GM19468 (cell line): ENCODE results near the gene LAMA3.

ENCODE experiments used
- ATAC-seq: cut with Tn5 transposase; IDR thresholded peaks from one replicate; pipeline ENCODE4 v1.9.1; 2021; ENCODE audit warnings: mild to moderate bottlenecking, moderate library complexity, moderate number of reproducible peaks; ENCODE audit not compliant: unreplicated experiment; ENCODE audit errors: extremely low read depth

The LAMA3 gene

DNA sequence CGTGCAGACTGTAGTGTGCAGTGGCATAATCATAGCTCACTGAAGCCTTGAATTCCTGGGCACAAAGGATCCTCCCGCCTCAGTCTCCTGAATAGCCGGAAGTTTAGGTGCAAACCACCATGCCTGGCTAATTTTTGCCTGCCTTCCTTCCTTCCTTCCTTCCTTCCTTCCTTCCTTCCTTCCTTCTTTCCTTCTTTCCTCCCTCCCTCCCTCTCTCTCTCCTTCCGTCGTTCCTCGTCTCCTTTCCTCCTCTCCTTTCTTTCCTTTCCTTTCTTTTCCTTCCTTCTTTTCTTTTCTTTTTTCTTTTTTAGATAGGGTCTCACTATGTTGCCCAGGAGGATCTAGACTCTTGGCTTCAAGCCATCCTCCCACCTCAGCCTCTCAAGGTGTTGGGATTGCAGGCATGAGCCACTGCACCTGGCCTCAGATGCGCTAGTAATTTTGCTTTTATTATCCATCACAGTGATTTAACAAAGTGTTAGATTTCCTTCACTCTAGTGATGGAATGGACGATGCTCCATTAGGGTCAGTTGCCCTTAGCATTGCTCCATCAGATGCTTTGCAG, 20.0 kb upstream of the LAMA3 start:
- no peak for ATAC-seq

DNA sequence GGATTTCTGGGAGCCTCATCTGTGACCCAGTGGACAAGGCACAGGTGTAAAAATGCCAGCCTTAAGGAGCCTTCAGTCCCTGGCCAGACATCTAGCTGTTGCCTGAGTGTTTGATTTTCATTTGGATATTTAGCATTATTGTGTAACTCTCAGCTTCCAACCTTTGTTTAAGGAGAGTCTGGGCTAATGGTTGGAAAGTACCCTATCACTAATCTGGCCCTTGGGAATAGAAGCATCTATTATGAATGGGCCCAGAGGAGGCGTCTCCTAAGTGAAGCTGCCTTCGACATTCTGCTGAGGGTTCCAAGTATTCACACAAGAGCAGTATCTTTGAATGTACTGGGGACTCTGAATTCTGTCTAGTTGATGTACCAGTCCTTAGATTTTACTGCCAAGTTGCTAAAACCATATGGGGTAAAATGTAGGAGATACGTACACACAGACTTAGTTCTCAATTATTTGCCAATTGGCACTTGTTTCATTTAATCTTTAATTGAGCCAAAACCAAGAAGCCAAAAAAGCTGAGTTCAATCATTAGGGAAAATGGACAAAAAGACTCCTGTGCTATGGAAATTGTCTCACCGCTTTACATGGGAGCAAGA, 19.3 kb upstream of the LAMA3 start:
- no peak for ATAC-seq

DNA sequence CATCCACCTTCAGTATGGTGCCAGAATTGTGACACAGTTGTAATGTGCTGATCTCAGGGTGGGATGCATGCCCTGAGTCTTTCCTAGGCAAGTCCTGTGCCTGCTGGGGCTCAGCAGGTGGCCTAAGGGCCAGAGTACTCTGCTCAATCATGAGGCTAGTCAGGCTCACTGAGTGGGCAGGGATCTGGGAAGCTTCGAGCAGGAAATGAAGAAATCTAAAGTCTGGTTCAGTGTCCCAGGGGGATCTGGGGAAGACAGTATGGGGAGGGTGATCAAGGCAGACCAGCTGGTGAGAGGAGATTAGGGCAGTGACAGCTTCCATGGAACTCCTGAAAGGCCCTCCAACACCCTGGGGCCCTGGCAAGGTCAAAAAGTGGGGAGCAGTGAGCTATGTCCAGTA, 17.7 kb upstream of the LAMA3 start:
- no peak for ATAC-seq

DNA sequence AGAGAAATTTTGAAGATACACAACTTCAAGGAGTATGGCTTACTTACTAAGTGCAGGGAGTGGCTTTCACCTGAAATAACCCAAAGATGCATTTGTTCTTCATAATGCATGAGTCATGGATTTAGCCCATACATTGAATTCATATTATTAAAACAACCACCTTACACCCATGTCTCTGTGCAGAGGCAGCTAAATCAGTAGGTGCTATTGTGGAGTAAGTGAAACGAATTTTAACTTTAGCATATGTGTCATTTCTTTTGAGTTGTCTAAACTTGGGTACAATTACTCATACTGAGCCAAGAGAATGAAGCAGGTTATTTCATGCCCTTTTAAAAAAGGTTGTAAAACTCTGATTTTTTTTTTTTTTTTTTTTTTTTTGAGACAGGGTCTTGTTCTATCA, 15.5 kb upstream of the LAMA3 start:
- no peak for ATAC-seq

DNA sequence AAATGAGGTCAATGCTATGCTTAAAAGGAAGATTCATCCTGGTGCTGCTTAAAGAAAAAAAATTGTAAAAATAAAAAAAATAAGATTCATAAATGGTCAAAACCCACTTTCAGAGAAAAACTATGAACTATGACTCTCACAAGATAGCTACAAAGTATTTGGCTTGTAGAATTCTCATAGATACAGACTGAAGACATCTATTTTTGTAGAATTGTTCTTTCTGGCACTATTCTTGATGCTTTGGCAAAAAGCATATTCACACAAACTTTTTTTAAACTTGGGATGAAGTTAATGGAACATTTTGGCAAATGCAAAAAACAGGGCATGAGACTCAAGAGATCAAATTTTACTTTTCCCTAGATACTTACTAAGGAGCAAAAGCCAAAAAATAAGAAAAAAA, 14.0 kb upstream of the LAMA3 start:
- ATAC-seq, result no peak

DNA sequence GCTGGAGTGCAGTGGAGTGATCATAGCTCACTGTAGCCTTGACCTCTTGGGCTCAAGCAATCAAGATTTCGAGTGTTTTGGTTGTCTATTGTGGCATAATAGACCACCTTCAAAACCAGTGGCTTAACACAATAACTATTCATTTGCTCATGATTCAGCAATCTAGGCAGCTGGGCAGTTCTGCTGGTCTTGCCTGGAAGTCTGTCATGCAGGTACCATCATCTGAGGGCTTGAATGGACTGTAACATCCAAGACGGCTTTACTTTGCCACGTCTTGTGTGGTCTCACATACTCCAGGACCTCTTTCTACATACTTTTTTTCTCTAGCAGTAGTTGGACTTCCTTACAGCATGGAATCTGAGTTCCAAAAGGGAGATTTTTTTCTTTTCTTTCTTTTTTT, 13.4 kb upstream of the LAMA3 start:
- ATAC-seq, result no peak

DNA sequence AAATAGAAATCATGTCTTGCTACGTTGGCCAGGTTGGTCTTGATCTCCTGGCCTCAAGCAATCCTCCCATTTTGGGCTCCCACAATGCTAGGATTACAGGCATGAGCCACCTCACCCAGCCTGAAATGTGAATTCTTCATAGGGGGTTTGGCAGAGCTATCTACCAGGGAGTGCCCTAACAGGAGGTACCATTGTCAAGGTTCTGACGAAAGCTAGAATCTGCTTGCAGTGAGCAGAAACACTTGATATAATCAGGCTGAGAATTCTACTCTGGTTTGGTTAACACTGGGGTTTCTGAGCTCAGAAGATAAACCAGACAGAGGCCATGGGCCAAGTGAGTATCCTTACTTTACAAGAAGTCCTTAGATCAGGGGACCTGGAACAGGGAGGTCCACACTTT, 7.2 kb upstream of the LAMA3 start:
- no peak for ATAC-seq

DNA sequence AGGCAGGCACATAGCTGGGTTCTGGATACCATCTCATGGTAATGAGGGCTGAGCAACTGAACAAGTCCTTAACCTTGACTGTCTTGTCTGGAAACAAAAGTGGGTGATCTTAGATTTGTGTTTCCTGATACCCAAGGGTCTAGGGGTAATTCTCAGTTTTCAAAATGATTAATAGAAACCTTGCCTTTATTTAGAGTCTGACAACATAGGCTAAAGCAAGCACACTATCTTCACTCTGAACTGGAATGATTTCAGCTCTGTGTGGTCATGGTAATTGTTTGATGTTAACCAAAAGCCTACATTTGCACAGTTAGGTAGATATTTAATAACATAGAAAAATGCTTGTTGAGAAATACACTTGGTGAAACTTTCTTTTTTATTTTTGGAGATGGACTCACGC, 6.8 kb upstream of the LAMA3 start:
- peak; percentile 48 for ATAC-seq

DNA sequence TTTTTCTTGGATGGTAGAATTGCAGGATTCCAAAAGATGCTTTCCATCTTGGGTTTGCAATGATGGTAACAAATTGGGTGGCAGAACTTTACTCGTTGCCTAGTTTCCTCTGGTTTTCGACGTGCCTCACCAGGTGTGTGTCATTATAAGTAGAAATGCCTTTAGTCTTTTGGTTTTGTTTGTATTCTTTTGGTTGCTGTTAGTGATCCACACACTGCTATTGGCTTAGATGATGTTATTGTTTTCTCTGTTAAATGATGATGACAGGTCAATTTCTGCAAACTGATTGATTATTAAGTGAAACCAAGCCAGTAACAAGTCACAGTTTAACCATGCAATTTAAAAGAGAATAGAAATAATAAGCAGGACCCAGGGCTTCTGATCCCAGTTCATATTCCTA, 6.1 kb upstream of the LAMA3 start:
- no peak for ATAC-seq

DNA sequence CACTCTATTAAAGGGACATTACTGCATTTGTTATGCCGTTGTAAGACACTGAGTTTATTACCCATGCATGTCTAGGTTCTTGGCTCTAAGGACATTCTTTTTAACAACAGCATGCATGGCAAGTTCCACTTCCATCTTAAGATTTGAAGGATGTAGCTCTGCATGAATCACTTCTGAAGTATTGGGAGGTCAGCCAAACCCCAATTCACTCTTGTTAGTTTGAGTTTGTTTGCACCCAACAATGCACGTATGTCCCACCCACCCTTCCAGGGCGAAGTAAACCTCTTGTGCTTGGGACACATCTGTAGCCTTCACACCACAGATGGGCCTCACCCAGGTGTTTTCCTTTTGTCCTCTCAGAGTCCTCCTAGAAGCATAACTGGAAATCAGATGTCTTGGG, 5.6 kb upstream of the LAMA3 start:
- no peak for ATAC-seq

DNA sequence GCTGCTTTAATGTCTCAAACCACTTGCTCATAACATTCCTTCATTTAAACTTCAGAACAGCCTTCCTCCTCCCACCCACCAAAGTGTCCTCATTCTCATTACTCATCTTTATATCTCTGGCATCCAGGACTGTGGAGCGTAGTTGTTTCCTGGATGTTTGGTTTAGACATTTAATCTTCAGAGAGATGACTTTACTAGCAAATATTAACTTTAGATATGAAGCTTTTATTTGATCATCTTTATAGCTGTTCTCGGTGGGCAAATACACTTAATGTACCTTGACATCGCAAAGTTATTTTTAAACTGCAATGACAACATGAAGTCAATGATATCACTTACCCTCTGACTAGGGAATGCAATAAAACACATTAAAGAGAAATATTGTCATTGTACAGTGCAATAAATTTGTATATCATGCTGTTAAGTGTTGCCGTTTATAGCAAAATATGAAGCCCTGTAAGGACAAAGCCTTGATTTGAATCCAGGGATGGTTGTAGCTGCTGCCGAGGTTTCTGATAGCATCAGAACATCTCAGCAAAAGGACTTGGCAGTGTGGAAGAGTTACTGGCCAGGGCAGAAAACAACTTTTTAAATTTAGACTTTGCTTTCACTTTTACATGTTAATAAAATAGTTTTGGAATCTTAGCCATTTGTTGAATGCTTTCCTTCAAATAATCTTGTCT, 4.6 kb upstream of the LAMA3 start:
- ATAC-seq, result no peak

DNA sequence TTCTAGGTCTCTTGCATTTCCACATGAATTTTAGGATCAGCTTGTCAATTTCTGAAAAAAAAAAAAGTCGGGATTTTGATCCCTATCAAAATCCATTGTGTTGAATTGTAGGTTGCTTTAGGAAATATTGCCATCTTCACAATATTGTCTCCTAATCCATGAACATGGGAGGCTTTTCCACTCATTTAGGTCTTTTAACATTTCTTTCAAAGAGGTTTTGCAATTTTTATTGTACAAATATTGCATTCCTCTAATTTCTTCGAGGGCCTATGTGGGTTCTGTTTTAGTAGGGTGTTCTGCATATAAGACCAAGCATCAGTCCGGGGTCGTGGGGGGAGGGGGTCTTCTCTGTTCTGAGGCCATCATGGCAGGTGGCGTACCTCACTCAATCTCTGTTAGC, 725 bp upstream of the LAMA3 start:
- no peak for ATAC-seq

DNA sequence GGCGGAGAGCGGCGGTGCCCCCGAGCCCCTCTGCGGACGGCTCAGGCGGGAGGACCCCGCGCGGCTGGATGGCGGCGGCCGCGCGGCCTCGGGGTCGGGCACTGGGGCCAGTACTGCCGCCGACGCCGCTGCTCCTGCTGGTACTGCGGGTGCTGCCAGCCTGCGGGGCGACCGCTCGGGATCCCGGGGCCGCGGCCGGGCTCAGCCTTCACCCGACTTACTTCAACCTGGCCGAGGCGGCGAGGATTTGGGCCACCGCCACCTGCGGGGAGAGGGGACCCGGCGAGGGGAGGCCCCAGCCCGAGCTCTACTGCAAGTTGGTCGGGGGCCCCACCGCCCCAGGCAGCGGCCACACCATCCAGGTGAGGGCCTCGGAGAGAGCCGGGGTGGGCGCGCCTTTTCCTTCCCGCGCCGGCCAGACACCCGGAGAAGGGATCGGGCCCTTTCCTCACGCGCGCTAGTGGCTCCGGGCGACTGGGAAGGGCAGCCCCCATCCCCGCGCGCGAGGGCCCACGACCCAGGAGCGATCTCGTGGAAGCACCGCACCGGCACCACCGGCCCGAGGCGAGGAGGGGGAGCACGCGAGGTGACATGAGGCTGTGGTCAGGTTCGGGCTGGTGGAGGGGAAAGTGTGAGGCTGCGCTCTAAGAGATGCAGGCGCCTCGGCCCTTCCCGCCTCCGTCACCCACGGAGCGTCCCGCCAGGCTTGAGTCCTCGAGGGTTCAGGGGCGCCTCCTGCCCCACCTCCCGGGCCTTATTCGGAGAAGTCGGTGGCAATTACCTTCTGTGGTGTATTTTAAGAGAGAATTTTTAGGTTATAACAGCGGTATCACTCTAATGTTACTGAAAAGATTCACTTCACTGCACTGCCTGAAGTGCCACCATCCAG, 607 bp downstream of the LAMA3 start:
- no peak for ATAC-seq

DNA sequence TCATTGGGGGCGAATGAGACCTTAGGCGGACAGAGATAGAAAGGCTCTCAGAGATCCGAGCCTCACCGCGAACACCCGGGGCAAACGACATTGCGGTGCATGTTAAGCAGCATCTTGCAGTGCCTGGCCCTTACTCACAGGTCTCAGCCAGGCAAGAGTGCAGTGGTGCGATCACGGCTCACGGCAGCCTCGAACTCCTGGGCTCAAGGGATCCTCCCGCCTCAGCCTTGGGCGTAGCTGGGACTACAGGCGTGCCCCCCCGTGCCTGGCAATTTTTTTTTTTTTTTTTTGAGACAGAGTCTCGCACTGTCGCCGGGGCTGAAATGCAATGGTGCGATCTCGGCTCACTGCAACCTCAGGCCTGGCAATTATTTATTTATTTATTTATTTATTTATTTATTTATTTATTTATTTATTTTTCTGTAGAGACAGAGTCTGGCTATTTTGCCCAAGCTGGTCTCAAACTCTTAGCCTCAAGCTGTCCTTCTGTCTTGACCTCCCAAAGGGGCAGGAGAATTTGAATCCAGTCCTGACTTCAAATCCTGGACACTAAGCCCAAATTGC, 1.3 kb downstream of the LAMA3 start:
- no peak for ATAC-seq

DNA sequence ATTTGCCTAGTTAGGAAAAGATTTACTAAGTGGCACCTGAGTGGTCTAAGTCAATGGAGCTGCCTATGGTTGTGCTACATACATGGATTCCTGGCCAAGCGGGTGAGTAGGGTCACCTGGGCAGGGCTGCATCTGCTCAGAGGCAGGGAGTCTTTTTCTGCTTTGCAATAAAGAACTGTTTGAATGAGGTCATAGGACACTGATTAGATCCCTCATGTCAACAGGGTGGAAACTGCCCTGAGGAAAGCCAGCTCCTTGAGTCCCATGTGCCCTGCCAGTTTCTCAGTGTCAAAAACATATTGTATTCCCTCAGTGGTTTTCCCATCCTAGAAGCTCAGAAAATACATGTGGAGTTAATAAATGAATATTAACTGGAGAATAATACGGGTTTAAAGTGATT, 4.6 kb downstream of the LAMA3 start:
- no peak for ATAC-seq

DNA sequence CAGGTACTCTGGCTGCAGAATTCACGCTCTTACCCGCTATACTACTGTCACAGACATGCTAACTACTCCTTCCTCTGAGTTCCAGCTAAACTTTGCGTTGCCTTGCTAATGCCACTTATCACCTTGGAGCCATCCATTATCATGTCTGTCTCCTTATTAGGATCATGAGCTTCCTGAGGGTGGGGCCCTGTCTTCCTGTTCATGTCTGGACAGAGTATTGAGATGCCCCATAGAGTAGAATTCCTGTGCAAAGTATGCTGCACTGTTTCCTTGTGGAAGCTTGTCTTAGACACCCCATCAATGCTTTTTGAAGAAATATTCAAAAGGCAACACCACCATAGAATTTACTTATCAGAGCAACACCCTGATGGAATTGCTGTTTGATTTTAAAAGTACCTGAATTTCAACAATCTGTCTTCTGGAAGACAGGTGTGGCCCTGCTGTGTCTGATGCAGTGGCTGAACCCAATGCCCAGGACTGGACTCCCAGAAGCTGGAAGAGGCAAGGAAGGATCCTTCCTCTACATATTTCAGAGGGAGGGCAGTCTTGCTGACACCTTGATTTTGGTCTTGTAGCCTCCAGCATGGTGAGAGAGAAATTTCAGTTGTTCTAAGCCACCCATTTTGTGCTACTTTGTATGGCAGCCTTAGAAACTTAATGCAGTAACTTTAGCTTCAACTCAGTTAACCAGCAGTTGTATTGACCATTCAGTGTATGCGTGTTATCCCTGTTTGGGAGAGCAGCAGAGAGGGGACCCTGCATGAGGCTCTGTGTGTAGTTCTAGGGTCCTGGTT, 5.6 kb downstream of the LAMA3 start:
- ATAC-seq, result no peak

DNA sequence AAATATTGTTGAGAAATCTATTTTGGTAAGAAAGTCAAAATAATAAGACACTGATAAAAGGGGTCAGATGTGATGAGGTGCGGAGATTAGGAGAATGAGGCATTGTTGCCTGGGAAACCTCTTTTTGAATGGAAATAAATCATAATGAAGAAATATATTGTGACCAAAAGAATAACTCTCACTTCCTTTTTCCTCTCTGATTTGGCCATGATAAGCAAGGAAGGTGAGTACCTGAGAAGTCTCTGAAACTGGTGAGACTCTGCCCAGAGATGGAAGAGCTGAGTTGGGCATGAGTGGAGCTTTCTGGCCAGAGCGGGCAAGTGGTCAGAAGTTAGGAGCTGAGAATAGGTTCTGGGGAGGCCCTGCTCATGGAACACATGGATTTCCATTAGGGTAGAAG, 11.8 kb downstream of the LAMA3 start:
- ATAC-seq, result no peak

DNA sequence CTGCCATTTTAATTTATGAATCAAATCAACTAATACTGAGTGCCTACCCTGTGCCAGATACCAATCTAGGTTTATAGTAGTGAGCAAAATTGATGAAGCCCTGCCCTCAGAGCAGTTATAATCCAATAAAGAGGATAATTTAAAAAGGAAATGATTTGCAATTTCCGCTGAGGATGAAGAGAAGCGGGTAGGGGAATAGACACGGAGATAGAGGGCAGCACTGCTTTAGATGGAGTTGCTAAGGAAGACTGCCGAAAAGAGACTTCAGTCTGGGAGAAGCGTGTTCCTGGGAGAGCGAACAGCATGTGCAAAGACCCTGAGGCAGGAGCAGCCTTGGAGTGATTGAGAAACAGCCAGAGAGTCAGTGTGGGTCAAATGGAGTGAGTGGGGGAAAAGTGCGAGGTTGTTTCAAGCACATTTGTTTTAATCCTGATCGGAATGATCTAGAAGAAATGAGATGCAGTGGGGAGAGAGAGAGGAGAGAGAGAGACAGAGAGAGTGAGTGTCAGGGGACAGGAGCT, 12.4 kb downstream of the LAMA3 start:
- no peak for ATAC-seq

DNA sequence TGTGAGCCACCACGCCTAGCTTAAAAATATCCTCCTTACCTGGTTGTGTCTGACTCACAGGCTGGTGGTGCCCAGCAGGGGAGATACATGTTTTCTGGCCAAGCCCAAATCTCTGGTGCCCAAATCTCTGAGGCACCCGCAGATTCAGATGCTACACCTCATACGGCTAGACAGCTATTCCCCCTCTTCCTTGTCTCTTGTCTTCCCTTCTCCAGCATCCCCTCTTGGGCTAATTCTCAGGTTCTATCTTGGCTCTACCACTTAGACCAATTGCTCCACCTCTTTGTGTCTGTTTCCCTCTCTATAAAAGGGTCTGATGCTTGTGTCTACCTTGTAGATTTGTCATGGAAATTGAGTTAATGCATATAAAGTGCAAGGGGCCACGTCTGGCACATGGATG, 13.4 kb downstream of the LAMA3 start:
- no peak for ATAC-seq
